Upper lobe of right lung (tissue), 1 donor: ENCODE measurements around the gene PRSS27. TPM values are rescaled to one million over a fixed set of nuclear protein-coding genes. Genes with fewer than 3 reads are reported as not detected.

ENCODE experiments used
- ATAC-seq: fragments of 200-7000 bp; cut with Tn5 transposase; one replicate; pipeline ENCODE4 v1.9.1; 2020; ENCODE audit warnings: mild to moderate bottlenecking, moderate library complexity
- DNase-seq: peaks from one replicate; pipeline ENCODE4 v3.0.0-alpha.2; 2020
- H3K27ac ChIP-seq: fragments of 200-600 bp; one replicate; pipeline ENCODE4 v1.8.0; 2022
- H3K27me3 ChIP-seq: fragments of 200-600 bp; one replicate; pipeline ENCODE4 v1.8.0; 2022; ENCODE audit warnings: mild to moderate bottlenecking
- H3K36me3 ChIP-seq: fragments of 200-600 bp; one replicate; pipeline ENCODE4 v1.8.0; 2022
- H3K4me1 ChIP-seq: fragments of 200-600 bp; one replicate; pipeline ENCODE4 v1.8.0; 2022
- H3K4me3 ChIP-seq: fragments of 200-600 bp; one replicate; pipeline ENCODE4 v1.8.0; 2022; ENCODE audit warnings: mild to moderate bottlenecking
- H3K9me3 ChIP-seq: fragments of 200-600 bp; one replicate; pipeline ENCODE4 v1.8.0; 2022
- intact Hi-C: fragments of 100-400 bp; cut with DNase I; formaldehyde crosslinking; loops from one replicate; pipeline ENCODE4 v1.11.0; 2022
- total RNA-seq: library from RNA; stranded (reverse); fragmentation: NEBNext Ultra II Directional; extraction: Animal tissue kit (Norgen Biotek cat#: 25700); gene quantifications from one replicate; pipeline ENCODE4 v1.2.1, GENCODE V29; 2021
- TF ChIP-seq, protein P1 (sequence below): fragments of 200-600 bp; IDR thresholded peaks from one replicate; pipeline ENCODE4 v1.8.0; 2022; ENCODE audit warnings: antibody characterized with exemption
- donor health status: DM: no; HTN: yes; CAD: no; lungs with severe emphysema.

The PRSS27 gene
- total RNA-seq, 1 donor from 2014 or later = 0.81 TPM

DNA sequence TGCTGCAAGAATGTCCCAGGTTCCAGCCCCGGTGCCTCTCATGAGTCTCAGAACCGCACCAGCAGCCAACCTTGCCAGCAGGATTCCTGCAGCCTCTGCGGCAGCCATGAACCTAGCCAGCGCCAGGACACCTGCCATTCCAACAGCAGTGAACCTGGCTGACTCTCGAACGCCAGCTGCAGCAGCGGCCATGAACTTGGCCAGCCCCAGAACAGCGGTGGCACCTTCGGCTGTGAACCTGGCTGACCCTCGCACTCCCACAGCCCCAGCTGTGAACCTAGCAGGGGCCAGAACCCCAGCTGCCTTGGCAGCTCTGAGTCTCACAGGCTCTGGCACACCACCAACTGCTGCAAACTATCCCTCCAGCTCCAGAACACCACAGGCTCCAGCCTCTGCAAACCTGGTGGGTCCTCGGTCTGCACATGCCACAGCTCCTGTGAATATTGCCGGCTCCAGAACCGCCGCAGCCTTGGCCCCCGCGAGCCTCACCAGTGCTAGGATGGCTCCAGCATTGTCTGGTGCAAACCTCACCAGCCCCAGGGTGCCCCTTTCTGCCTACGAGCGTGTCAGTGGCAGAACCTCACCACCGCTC lies 47.2 kb upstream of the PRSS27 start:
- Histone ChIP-seq H3K4me1 (no peaks in the 10 kb centered on the region), H3K27me3 (no peaks in the 10 kb centered on the region), H3K9me3 (no peaks in the 10 kb centered on the region), H3K4me3 (no peak overlapping the region), H3K27ac (no peak overlapping the region), H3K36me3 (peaks cover 100% of the 10 kb centered on the region)
- no peak for DNase-seq
- ATAC-seq = no peak
- intact Hi-C loops = no loop called here
- TF ChIP-seq, protein P1, sequence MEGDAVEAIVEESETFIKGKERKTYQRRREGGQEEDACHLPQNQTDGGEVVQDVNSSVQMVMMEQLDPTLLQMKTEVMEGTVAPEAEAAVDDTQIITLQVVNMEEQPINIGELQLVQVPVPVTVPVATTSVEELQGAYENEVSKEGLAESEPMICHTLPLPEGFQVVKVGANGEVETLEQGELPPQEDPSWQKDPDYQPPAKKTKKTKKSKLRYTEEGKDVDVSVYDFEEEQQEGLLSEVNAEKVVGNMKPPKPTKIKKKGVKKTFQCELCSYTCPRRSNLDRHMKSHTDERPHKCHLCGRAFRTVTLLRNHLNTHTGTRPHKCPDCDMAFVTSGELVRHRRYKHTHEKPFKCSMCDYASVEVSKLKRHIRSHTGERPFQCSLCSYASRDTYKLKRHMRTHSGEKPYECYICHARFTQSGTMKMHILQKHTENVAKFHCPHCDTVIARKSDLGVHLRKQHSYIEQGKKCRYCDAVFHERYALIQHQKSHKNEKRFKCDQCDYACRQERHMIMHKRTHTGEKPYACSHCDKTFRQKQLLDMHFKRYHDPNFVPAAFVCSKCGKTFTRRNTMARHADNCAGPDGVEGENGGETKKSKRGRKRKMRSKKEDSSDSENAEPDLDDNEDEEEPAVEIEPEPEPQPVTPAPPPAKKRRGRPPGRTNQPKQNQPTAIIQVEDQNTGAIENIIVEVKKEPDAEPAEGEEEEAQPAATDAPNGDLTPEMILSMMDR = no peak

DNA sequence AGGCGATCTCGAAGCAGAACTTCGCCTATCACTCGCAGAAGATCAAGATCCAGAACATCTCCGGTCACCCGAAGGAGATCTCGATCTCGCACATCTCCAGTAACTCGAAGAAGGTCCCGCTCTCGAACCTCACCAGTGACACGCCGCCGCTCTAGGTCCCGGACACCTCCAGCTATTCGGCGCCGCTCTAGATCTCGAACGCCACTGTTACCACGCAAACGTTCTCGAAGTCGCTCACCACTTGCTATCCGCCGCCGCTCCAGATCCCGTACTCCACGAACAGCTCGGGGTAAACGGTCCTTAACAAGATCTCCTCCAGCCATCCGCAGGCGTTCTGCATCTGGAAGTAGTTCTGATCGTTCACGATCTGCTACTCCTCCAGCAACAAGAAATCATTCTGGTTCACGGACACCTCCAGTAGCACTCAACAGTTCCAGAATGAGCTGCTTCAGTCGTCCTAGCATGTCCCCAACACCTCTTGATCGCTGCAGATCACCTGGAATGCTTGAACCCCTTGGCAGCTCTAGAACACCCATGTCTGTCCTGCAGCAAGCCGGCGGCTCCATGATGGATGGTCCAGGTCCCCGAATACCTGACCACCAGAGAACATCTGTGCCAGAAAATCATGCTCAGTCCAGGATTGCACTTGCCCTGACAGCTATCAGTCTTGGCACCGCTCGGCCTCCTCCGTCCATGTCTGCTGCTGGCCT lies 46.6 kb upstream of the PRSS27 start:
- ATAC-seq (no peak), DNase-seq (no peak)
- Histone ChIP-seq H3K4me1 (no peaks in the 10 kb centered on the region), H3K4me3 (no peak overlapping the region), H3K27me3 (no peaks in the 10 kb centered on the region), H3K27ac (no peak overlapping the region), H3K36me3 (peaks cover 100% of the 10 kb centered on the region), H3K9me3 (no peaks in the 10 kb centered on the region)
- intact Hi-C loops = no loop called here
- TF ChIP-seq, protein P1 = no peak

DNA sequence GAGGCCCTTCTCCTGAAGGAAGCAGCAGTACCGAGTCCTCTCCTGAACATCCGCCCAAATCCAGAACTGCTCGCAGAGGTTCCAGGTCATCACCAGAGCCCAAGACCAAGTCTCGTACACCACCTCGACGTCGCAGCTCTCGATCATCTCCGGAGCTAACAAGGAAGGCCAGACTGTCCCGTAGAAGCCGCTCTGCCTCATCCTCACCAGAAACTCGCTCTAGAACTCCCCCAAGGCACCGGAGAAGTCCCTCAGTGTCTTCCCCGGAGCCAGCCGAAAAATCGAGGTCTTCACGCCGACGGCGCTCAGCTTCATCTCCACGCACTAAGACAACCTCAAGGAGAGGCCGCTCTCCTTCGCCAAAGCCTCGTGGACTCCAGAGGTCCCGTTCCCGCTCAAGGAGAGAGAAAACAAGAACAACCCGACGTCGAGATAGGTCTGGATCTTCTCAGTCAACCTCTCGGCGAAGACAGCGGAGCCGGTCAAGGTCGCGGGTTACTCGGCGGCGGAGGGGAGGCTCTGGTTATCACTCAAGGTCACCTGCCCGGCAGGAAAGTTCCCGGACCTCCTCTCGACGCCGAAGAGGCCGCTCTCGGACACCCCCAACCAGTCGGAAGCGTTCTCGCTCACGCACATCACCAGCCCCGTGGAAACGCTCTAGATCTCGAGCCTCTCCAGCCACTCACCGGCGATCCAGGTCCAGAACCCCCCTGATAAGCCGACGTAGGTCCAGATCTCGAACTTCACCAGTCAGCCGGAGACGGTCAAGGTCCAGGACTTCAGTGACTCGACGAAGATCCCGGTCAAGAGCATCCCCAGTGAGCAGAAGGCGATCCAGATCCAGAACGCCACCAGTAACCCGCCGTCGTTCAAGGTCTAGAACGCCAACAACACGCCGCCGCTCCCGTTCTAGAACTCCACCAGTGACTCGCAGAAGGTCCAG lies 45.7 kb upstream of the PRSS27 start:
- H3K27me3 ChIP-seq = no peaks in the 10 kb centered on the region
- ATAC-seq (no peak), DNase-seq (peak; percentile 62)
- peaks cover 100% of the 10 kb centered on the region for H3K36me3 ChIP-seq
- H3K27ac ChIP-seq = no peak overlapping the region
- intact Hi-C loops = no loop called here
- H3K4me3 ChIP-seq = no peak overlapping the region
- no peaks in the 10 kb centered on the region for H3K9me3 ChIP-seq
- H3K4me1 ChIP-seq = no peaks in the 10 kb centered on the region
- TF ChIP-seq, protein P1 = no peak

DNA sequence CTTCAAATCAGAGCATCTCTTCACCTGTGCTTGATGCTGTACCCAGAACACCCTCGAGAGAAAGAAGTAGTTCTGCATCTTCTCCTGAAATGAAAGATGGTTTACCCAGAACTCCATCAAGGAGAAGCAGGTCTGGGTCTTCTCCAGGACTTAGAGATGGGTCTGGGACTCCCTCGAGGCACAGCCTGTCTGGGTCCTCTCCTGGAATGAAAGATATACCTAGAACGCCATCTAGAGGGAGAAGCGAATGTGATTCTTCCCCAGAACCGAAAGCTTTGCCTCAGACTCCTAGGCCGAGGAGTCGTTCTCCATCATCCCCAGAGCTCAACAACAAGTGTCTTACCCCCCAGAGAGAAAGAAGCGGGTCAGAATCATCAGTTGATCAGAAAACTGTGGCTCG lies 44.7 kb upstream of the PRSS27 start:
- H3K27me3 ChIP-seq = no peaks in the 10 kb centered on the region
- no peaks in the 10 kb centered on the region for H3K9me3 ChIP-seq
- TF ChIP-seq, protein P1 = no peak
- DNase-seq (no peak), ATAC-seq (no peak)
- H3K4me1 ChIP-seq = no peaks in the 10 kb centered on the region
- no peak overlapping the region for H3K4me3 ChIP-seq
- peaks cover 100% of the 10 kb centered on the region for H3K36me3 ChIP-seq
- intact Hi-C loops = no loop called here
- no peak overlapping the region for H3K27ac ChIP-seq

DNA sequence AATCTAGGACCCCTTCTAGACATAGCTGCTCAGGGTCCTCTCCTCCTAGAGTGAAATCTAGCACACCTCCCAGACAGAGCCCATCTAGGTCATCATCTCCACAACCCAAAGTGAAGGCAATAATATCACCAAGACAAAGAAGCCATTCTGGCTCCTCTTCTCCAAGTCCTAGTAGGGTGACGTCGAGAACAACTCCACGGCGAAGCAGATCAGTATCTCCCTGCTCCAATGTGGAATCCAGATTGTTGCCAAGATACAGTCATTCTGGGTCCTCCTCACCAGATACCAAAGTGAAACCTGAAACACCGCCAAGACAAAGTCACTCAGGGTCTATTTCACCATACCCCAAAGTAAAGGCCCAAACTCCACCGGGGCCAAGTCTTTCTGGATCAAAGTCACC lies 43.1 kb upstream of the PRSS27 start:
- Histone ChIP-seq H3K36me3 (peaks cover 100% of the 10 kb centered on the region), H3K4me1 (no peaks in the 10 kb centered on the region), H3K27ac (no peak overlapping the region), H3K27me3 (no peaks in the 10 kb centered on the region), H3K4me3 (no peak overlapping the region), H3K9me3 (no peaks in the 10 kb centered on the region)
- TF ChIP-seq, protein P1 = no peak
- DNase-seq = no peak
- no peak for ATAC-seq
- intact Hi-C loops = no loop called here
